Osteoblast (primary cell): ENCODE results near the gene FARSB. TPM values are rescaled to one million over a fixed set of nuclear protein-coding genes. Genes with fewer than 3 reads are reported as not detected.

ENCODE experiments used
- DNase-seq: peaks from one replicate; pipeline ENCODE4 v3.0.0; 2011; ENCODE audit warnings: low spot score, mixed read lengths; ENCODE audit not compliant: insufficient read length; ENCODE audit errors: missing footprints
- H2AFZ ChIP-seq: 2 replicates; pipeline ENCODE4 v1.6.0; 2011; ENCODE audit warnings: mild to moderate bottlenecking, low read length
- H3K27ac ChIP-seq: 2 replicates; pipeline ENCODE4 v1.5.1; 2011; ENCODE audit warnings: mild to moderate bottlenecking, low read depth, low read length, moderate library complexity
- H3K27me3 ChIP-seq: 2 replicates; pipeline ENCODE4 v1.6.0; 2012; ENCODE audit warnings: mild to moderate bottlenecking, control low read depth, inconsistent platforms, low read length, moderate library complexity; ENCODE audit not compliant: insufficient read depth
- H3K36me3 ChIP-seq: 2 replicates; pipeline ENCODE4 v1.5.1; 2011; ENCODE audit warnings: mild to moderate bottlenecking, low read length, control low read depth, moderate library complexity; ENCODE audit not compliant: insufficient read depth
- H3K4me1 ChIP-seq: 2 replicates; pipeline ENCODE4 v1.5.1; 2011; ENCODE audit warnings: mild to moderate bottlenecking, low read length, control low read depth, moderate library complexity; ENCODE audit not compliant: insufficient read depth
- H3K4me2 ChIP-seq: 2 replicates; pipeline ENCODE4 v1.6.0; 2011; ENCODE audit warnings: mild to moderate bottlenecking, low read length; ENCODE audit not compliant: insufficient read depth
- H3K4me3 ChIP-seq: fragments of 200-600 bp; sonication (generic); 3 replicates; pipeline ENCODE4 v1.5.1; 2012; ENCODE audit warnings: mild to moderate bottlenecking, low read length, inconsistent platforms; ENCODE audit not compliant: insufficient read depth
- H3K79me2 ChIP-seq: 2 replicates; pipeline ENCODE4 v1.6.0; 2012; ENCODE audit warnings: mild to moderate bottlenecking, low read length, control low read depth, inconsistent platforms; ENCODE audit not compliant: insufficient read depth
- H3K9me3 ChIP-seq: 2 replicates; pipeline ENCODE4 v1.5.1; 2011; ENCODE audit warnings: low read depth, low read length, control low read depth
- H4K20me1 ChIP-seq: 2 replicates; pipeline ENCODE4 v1.6.0; 2012; ENCODE audit warnings: mild to moderate bottlenecking, low read length, control low read depth; ENCODE audit not compliant: insufficient read depth
- CTCF ChIP-seq: IDR thresholded peaks from 2 replicates; pipeline ENCODE4 v1.5.1; 2011; ENCODE audit warnings: mild to moderate bottlenecking, low read depth, low read length, moderate library complexity; ENCODE audit errors: extremely low read depth
- total RNA-seq: library from RNA; depleted of rRNA; stranded (reverse); fragments of >200 nt; gene quantifications from 2 replicates; pipeline ENCODE4 v1.2.3, GENCODE V29; 2012

FARSB gene
- total RNA-seq, 1 donor, result 15.2 TPM

- Histone ChIP-seq H3K4me2 (no peak overlapping the region), H3K36me3 (peaks cover 41% of the 10 kb centered on the region), H3K27ac (no peak overlapping the region), H3K27me3 (no peaks in the 10 kb centered on the region), H4K20me1 (no peaks in the 10 kb centered on the region), H3K79me2 (no peaks in the 10 kb centered on the region), H3K4me1 (no peaks in the 10 kb centered on the region), H3K9me3 (no peaks in the 10 kb centered on the region), H3K4me3 (no peak overlapping the region), H2AFZ (no peak overlapping the region)
- TF ChIP-seq CTCF, result no peak
- no peak for DNase-seq
Measured at GRCh38 chr2:222643134-222643533, 12.8 kb downstream of the FARSB start.

- H3K36me3 ChIP-seq, result peaks cover 39% of the 10 kb centered on the region
- DNase-seq, result no peak
Measured at GRCh38 chr2:222641336-222641735, 14.6 kb downstream of the FARSB start.

GRCh38 chr2:222637067-222637466, 18.8 kb downstream of the FARSB start:
- no peak overlapping the region for H3K4me3 ChIP-seq
- H2AFZ ChIP-seq, result no peak overlapping the region
- H3K9me3 ChIP-seq, result no peaks in the 10 kb centered on the region
- H3K4me2 ChIP-seq, result no peak overlapping the region
- no peak for TF ChIP-seq CTCF
- H3K27me3 ChIP-seq, result no peaks in the 10 kb centered on the region
- H4K20me1 ChIP-seq, result no peaks in the 10 kb centered on the region
- no peaks in the 10 kb centered on the region for H3K79me2 ChIP-seq
- H3K36me3 ChIP-seq, result peaks cover 55% of the 10 kb centered on the region
- DNase-seq, result no peak
- H3K27ac ChIP-seq, result no peak overlapping the region
- H3K4me1 ChIP-seq, result no peaks in the 10 kb centered on the region

More at GRCh38 chr2:222641336-222641735, 14.6 kb downstream of the FARSB start:
- no peaks in the 10 kb centered on the region for H4K20me1 ChIP-seq
- H3K4me2 ChIP-seq, result no peak overlapping the region
- no peak overlapping the region for H3K27ac ChIP-seq
- no peaks in the 10 kb centered on the region for H3K9me3 ChIP-seq
- no peaks in the 10 kb centered on the region for H3K27me3 ChIP-seq
- H2AFZ ChIP-seq, result no peak overlapping the region
- H3K79me2 ChIP-seq, result no peaks in the 10 kb centered on the region
- H3K4me1 ChIP-seq, result no peaks in the 10 kb centered on the region
- H3K4me3 ChIP-seq, result no peak overlapping the region
- no peak for TF ChIP-seq CTCF

- Histone ChIP-seq H3K4me1 (no peaks in the 10 kb centered on the region), H3K9me3 (no peaks in the 10 kb centered on the region), H3K27ac (no peak overlapping the region), H3K4me2 (no peak overlapping the region), H4K20me1 (no peaks in the 10 kb centered on the region), H3K27me3 (no peaks in the 10 kb centered on the region), H3K36me3 (peaks cover 63% of the 10 kb centered on the region), H3K79me2 (no peaks in the 10 kb centered on the region), H2AFZ (no peak overlapping the region), H3K4me3 (no peak overlapping the region)
- no peak for DNase-seq
- no peak for TF ChIP-seq CTCF
Measured at GRCh38 chr2:222635295-222635694, 20.6 kb downstream of the FARSB start.
